Posterior vena cava (tissue), 2 donors: ENCODE results near the gene MCM9. TPM values are rescaled to one million over a fixed set of nuclear protein-coding genes. Genes with fewer than 3 reads are reported as not detected.

Source experiments
- DNase-seq: peaks from one replicate; pipeline ENCODE4 v3.0.0-alpha.2; 2020; ENCODE audit warnings: low spot score
- intact Hi-C, 2 donors: fragments of 100-400 bp; cut with DNase I; formaldehyde crosslinking; loops; one replicate each; pipeline versions ENCODE4 v1.14.1 to v1.14.2; 2022 to 2023
- total RNA-seq, 2 donors: library from RNA; stranded (reverse); fragmentation: NEBNext Ultra II Directional; extraction: Animal tissue kit (Norgen Biotek cat#: 25700); gene quantifications; one replicate each; pipeline ENCODE4 v1.2.1, GENCODE V29; 2021
- donor health status: DM: yes; HTN: yes; CAD: no.
- donor health status: DM: yes; HTN: yes; CAD: no.

MCM9 gene
- total RNA-seq, 2 donors from 2014 or later, result 10.3 to 12.3 TPM

- intact Hi-C loops, result no loop called here
- DNase-seq, result no peak
Observed at GRCh38 chr6:118896339-118897136, 38.4 kb downstream of the MCM9 start.

DNA sequence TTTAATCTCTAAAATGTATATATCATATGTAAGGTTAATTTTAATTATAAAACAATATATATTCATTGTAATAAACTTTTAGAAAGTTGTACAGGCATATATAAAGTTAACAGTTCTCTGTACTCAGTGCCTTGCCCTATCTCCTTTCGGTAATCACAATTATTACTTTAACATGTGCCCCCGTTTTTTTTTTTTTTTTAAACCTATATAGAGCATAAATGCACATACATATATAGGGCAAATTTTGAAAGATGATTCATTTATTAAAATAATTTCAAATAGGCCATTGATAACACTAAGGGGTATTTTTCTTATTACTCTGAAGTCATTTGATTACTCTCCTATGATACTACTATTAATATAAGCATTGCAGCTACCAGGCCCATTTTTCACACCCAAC is 39.1 kb downstream of the MCM9 start:
- intact Hi-C loops, result no loop called here

DNA sequence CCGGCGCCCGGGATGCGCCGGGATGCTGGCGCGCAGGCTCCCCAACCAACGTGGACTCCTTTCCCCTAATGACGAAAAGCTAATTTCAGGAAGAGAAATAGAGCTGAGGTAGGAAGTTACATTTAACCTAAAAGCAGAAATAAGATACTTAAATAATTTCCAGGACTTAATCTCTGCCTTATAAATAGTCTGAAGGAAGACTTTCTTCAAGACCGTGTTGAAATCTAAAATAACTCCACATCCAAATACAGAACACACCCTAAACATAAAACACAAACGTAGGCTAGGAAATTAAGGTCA is 39.7 kb downstream of the MCM9 start:
- no peak for DNase-seq
- intact Hi-C loops, result no loop called here

More for the DNA sequence above, 39.1 kb downstream of the MCM9 start:
- no peak for DNase-seq

GRCh38 chr6:118894425-118895260 is 40.3 kb downstream of the MCM9 start:
- intact Hi-C loops, result no loop called here
- DNase-seq, result peak; percentile 91

GRCh38 chr6:118893807-118894424 is 41.0 kb downstream of the MCM9 start, which contains the start of gene ASF1A:
TSS of gene ASF1A (plus strand) at chr6:118894152. CDS start at chr6:118894414, 262 bp downstream.
- DNase-seq, result peak; percentile 99
- intact Hi-C loops, result no loop called here

- DNase-seq, result no peak
- intact Hi-C loops, result no loop called here
Observed at GRCh38 chr6:118893064-118893806, 41.7 kb downstream of the MCM9 start.

GRCh38 chr6:118892355-118892991 is 42.5 kb downstream of the MCM9 start:
- intact Hi-C loops, result no loop called here
- no peak for DNase-seq

DNA sequence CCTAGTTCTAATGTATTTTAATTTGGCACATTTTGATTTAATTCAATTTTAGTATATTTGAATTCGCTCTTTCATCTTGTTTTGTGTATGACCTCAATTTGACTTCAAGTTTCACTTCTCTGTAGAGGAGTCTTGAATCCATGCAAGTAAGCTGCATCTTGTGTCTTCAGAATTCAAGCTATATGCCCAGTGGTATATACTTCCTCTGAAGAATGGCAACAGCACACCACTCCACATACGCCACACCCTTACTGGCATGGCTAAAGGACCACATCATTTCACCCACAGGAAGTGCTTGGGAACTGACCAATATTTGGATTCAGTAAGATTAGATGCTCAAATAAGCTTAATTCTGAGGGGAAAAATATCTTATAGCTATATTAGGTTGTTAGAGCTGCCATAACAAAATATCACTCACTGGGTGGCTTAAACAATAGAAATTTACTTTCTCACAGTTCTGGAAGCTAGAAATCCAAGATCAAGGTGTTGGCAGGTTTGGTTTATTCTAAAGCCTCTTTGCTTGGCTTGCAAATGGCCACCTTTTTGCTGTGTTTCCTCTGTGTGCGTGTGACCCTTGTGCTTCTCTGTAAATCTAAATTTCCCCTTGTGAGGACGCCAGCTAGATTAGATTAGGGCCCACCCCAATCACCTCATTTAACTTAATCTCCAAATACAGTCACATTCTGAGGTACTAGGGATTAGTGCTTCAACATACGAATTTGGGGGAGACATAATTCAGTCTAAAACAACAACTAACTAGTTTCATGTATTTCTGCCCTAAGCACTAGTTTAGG is 43.8 kb downstream of the MCM9 start:
- intact Hi-C loops, result no loop called here
- DNase-seq, result no peak

GRCh38 chr6:118889163-118889562 is 45.8 kb downstream of the MCM9 start:
- no peak for DNase-seq
- intact Hi-C loops, result no loop called here

DNA sequence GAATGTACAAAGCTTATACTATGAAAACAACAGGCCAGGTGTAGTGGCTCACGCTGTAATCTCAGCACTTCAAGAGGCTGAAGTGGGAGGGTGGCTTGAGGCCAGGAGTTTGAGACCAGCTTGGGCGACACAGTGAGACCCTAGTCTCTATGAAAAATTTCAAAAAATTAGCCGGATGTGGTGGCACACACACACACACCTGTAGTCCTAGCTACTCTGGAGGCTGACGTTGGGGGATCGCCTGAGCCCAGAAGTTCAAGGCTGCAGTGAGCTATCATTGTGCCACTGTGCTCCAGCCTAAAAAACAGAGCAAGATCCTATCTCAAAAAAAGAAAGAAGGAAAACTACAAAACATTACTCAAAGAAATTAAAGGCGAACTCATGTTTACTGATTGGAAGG is 48.3 kb downstream of the MCM9 start:
- intact Hi-C loops, result no loop called here
- DNase-seq, result no peak

- intact Hi-C loops, result no loop called here
Observed at GRCh38 chr6:118882314-118882905, 52.5 kb downstream of the MCM9 start.

DNA sequence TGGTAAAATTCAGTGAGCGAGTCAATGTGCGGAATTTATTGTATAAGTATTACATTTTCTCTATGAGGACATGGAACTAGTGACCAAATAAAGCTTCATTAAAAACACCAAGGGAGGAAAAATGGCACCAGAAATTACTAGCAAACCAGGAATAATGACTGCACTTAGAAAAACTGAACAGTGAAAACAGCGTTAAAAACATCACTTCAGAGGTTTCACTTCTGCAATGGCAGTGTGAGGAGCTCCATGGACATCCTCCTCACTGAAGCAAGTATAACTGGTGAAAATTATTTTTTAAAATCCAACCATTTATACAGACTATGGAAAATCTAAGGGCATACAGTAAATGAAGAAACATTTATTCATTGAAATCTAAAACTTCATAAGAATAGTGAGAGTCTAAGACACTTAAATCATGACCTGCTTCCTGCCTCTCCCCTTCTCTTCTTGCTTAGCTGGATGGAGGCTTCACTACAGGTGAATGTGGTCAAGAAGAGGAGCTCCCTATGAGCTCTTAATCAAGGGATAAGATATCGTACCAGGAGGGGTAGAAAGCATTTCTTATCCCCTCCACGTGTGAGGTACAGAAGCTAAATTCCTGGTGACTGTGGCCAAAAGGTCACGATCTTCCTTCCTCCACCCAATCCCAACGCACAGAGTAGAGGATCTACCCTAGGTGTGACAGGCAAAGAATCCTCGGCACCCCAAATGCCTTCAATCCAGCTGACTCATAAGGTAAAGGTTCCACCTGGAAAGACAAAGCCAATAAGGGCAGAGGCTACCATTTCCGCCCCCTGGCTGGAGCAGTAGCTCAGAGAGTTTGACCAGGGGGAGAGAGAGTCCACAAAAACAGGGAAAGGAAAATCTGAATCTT is 53.3 kb downstream of the MCM9 start:
- no peak for DNase-seq
- intact Hi-C loops, result no loop called here

More at GRCh38 chr6:118882314-118882905, 52.5 kb downstream of the MCM9 start:
- no peak for DNase-seq

GRCh38 chr6:118877806-118878205 is 57.2 kb downstream of the MCM9 start:
- intact Hi-C loops, result no loop called here

DNA sequence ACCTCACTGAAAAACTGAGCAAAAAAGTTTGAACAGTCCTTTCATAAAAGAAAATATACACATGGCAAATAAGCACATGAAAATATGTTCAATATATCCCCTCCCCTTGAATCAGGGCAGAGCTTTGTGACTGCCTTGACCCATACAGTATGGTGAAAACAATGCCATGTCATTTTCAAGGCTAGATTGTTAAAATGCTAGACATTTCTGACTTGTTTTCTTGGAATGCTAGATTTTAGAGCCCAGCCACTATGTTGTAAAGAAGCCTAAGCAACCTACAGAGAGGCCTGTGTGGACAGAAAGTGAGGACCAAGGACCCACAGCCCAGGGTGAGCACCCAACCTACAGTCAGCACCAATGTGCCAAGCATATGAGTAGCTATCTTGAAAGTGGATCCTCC is 58.1 kb downstream of the MCM9 start:
- intact Hi-C loops, result no loop called here
- DNase-seq, result no peak

More at GRCh38 chr6:118877806-118878205, 57.2 kb downstream of the MCM9 start:
- no peak for DNase-seq

- intact Hi-C loops, result no loop called here
- no peak for DNase-seq
Observed at GRCh38 chr6:118876198-118876597, 58.8 kb downstream of the MCM9 start.

DNA sequence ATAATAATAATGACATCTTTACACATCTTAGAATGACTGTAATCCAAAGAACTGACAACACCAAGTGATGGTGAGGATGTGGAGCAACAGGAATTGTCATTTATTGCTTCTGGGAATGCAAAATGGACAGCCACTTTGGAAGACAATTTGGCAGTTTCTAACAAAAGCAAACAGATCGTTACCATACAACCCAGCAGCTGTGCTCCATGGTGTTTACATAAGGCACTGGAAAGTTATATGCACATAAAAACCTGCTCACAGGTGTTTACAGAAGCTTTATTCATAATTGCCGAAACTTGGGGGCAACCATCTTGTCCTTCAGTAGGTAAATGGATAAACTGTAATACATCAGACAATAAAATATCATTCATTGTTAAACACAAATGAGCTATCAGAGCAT is 59.3 kb downstream of the MCM9 start:
- no peak for DNase-seq
- intact Hi-C loops, result no loop called here

DNA sequence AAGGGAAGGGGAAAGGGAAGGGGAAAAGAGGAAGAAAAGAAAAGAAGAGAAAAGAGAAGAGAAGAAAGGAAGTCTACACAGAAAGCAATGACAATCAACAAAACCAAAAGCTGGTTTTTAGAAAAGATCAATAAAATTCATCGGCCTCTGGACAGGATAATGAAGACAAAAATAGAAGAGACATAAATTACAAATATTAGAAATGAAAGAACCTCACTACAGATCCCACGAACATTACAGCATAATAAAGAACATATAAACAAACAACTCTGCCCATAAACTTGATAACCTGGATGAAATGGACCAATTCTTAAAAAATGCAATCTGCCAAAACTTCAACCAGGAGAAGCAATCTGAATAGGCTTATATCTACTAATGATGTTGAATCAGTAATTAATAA is 61.7 kb downstream of the MCM9 start:
- no peak for DNase-seq
- intact Hi-C loops, result no loop called here
